ENCODE data around the gene YRDC. TPM values are rescaled to one million over a fixed set of nuclear protein-coding genes. Genes with fewer than 3 reads are reported as not detected.

YRDC gene
- total RNA-seq, 1 experiment from 2014 or later: 41.4 TPM

DNA sequence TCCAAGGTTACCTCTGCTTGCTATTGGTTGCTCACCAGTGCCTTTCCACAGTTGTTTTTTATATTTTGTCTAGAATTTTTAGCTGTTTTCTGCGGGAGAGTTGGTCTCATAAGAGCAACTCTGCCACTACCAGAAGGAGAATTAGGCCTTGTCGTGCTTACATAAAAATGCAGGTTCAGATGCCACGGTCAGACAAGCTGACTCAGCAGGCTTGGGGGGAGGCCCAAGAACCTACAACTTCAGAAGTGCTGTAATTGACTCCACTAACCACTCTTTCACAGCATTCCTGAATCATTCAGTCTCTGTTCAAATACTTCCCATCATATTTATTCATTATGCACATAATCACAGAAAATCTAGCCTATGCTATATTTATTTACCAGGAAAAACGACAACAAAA, 23.1 kb upstream of the YRDC start:
- no peaks in the 10 kb centered on the region for H3K27me3 ChIP-seq (ENCODE audit: insufficient read depth, low read length)

DNA sequence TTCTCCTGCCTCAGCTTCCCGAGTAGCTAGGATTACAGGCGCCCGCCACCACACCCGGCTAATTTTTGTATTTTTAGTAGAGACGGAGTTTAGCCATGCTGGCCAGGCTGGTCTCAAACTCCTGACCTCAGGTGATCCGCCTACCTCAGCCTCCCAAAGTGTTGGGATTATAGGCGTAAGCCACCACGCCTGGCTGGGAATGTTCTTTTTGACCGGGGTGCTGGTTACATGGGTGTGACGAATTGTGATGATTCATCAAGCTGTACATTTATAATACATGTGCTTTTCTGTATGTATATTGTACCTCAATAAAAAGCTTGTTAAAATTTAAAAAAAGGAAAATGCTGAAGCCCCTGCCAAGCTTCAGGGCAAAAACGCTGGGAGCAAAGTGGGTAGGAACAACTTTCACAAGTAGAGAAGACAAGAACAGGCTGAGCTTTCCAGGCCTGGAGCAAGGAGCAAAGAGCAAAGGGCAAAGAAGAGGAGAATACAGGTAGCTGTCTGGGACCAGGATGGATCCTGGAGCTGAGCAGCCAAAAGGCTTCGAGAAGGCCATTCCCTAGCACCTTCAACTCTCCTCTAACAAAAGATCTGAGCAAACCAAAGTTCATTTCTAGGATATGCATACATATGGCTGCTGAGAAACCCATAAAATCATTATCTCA, 20.5 kb upstream of the YRDC start:
- H3K4me3 ChIP-seq (replicated peaks in 1 of 2; ENCODE audit: low read depth in 1 of 2, low read length in 2 of 2): no peak overlapping the region
- no peaks in the 10 kb centered on the region for H4K20me1 ChIP-seq (ENCODE audit: insufficient read depth)
- TF ChIP-seq FOSL1 (IDR thresholded peaks at IDR 0.05; ENCODE audit: low read depth) (no peak), ZFX (IDR thresholded peaks at IDR 0.05) (no peak), POLR2AphosphoS5 (IDR thresholded peaks at IDR 0.05; ENCODE audit: low read depth, low read length) (no peak), POLR2A (IDR thresholded peaks at IDR 0.05; ENCODE audit: borderline replicate concordance, extremely low read depth, insufficient read depth, insufficient read length) (no peak), ZNF274 (IDR thresholded peaks at IDR 0.05; ENCODE audit: low read depth, low read length) (no peak)
- TF ChIP-seq, protein P1, sequence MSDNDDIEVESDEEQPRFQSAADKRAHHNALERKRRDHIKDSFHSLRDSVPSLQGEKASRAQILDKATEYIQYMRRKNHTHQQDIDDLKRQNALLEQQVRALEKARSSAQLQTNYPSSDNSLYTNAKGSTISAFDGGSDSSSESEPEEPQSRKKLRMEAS (IDR thresholded peaks at IDR 0.05): no peak
- RAD21 ChIA-PET (ENCODE audit: low non-redundant PET in 1 of 2, low total read pairs in 2 of 2, uncharacterized antibody in 2 of 2, unreplicated experiment in 2 of 2): no interaction called here
- intact Hi-C loops (cut with micrococcal nuclease): no loop called here
- H3K4me1 ChIP-seq (ENCODE audit: control insufficient read depth in 1 of 2, insufficient read depth in 2 of 2, low read length in 2 of 2): peaks cover 0 to 10% of the 10 kb centered on the region in 2 experiments; a peak in 2 of 4 replicates
- no peaks in the 10 kb centered on the region for H3K9me2 ChIP-seq (ENCODE audit: insufficient read depth)
- no peak overlapping the region for H2AFZ ChIP-seq (ENCODE audit: low read depth, low read length, poor library complexity, severe bottlenecking)
- H3K36me3 ChIP-seq (ENCODE audit: control insufficient read depth in 1 of 2, insufficient read depth in 2 of 2, low read length in 2 of 2): peaks cover 15 to 24% of the 10 kb centered on the region in 2 experiments
- CTCF ChIA-PET: interaction anchor here (0.6 kb wide), 1 partner anchor 31 kb away, joined by 3 read pairs; the partner anchor contains the start of gene MTF1
- H3K27ac ChIP-seq (ENCODE audit: low read depth, low read length): no peak overlapping the region
- H3K9ac ChIP-seq (ENCODE audit: low read length): no peak overlapping the region
- no peak overlapping the region for H3K4me2 ChIP-seq (ENCODE audit: low read length)
- ATAC-seq (no peak), DNase-seq (ENCODE audit: low read depth, low spot score) (no peak)
- POLR2A ChIA-PET: interaction anchor here (1.0 kb wide), 1 partner anchor 19 kb away, joined by 3 read pairs; no protein-coding TSS in a partner anchor
- BruUV-seq (replicated peaks): no TSS peak
- H3K27me3 ChIP-seq (ENCODE audit: insufficient read depth, low read length): no peaks in the 10 kb centered on the region
- no peaks in the 10 kb centered on the region for H3K79me2 ChIP-seq (ENCODE audit: insufficient read depth, low read length)
- no peaks in the 10 kb centered on the region for H3K9me3 ChIP-seq (ENCODE audit: control insufficient read depth in 1 of 2, insufficient read depth in 1 of 2, low read depth in 1 of 2, low read length in 2 of 2)

More for the DNA sequence above, 23.1 kb upstream of the YRDC start:
- H2AFZ ChIP-seq (ENCODE audit: low read depth, low read length, poor library complexity, severe bottlenecking): no peak overlapping the region
- TF ChIP-seq CBX3 (IDR thresholded peaks at IDR 0.05; ENCODE audit: low read depth): no peak
- no peak for TF ChIP-seq RAD21 (IDR thresholded peaks at IDR 0.05; ENCODE audit: low read depth)
- TF ChIP-seq ZNF274 (IDR thresholded peaks at IDR 0.05; ENCODE audit: low read depth, low read length): no peak
- ChIA-PET POLR2A (no interaction called here), RAD21 (ENCODE audit: low non-redundant PET in 1 of 2, low total read pairs in 2 of 2, uncharacterized antibody in 2 of 2, unreplicated experiment in 2 of 2) (no interaction called here), CTCF (no interaction called here)
- H4K20me1 ChIP-seq (ENCODE audit: insufficient read depth): no peaks in the 10 kb centered on the region
- H3K27ac ChIP-seq (ENCODE audit: low read depth, low read length): no peak overlapping the region
- H3K9ac ChIP-seq (ENCODE audit: low read length): no peak overlapping the region
- no peaks in the 10 kb centered on the region for H3K9me3 ChIP-seq (ENCODE audit: control insufficient read depth in 1 of 2, insufficient read depth in 1 of 2, low read depth in 1 of 2, low read length in 2 of 2)
- no TSS peak for BruUV-seq (replicated peaks)
- no peak overlapping the region for H3K4me2 ChIP-seq (ENCODE audit: low read length)
- H3K4me1 ChIP-seq (ENCODE audit: control insufficient read depth in 1 of 2, insufficient read depth in 2 of 2, low read length in 2 of 2): peaks cover 0 to 2% of the 10 kb centered on the region in 2 experiments; a peak in 1 of 4 replicates
- H3K4me3 ChIP-seq (replicated peaks in 1 of 2; ENCODE audit: low read depth in 1 of 2, low read length in 2 of 2): no peak overlapping the region
- no peaks in the 10 kb centered on the region for H3K79me2 ChIP-seq (ENCODE audit: insufficient read depth, low read length)
- DNase-seq (ENCODE audit: low read depth, low spot score): no peak
- no peak for ATAC-seq
- intact Hi-C loops (cut with micrococcal nuclease): no loop called here
- H3K9me2 ChIP-seq (ENCODE audit: insufficient read depth): no peaks in the 10 kb centered on the region
- H3K36me3 ChIP-seq (ENCODE audit: control insufficient read depth in 1 of 2, insufficient read depth in 2 of 2, low read length in 2 of 2): peaks cover 26 to 35% of the 10 kb centered on the region in 2 experiments

All from HCT116 (cell line).